Duodenal mucosa (tissue), 2 donors: ENCODE measurements around the gene TFAP2D.

Experiments
- H3K27ac ChIP-seq: one replicate; pipeline ENCODE4 v1.7.0; 2013; ENCODE audit warnings: low read depth, low read length
- H3K27me3 ChIP-seq, 2 donors: one replicate each; pipeline ENCODE4 v1.7.0; 2013; ENCODE audit warnings: low read length in 2 of 2, control low read depth in 1 of 2; ENCODE audit not compliant: insufficient read depth in 2 of 2, control insufficient read depth in 1 of 2
- H3K36me3 ChIP-seq, 2 donors: one replicate each; pipeline ENCODE4 v1.7.0; 2013; ENCODE audit warnings: low read length in 2 of 2, control low read depth in 1 of 2; ENCODE audit not compliant: insufficient read depth in 2 of 2, control insufficient read depth in 1 of 2
- H3K4me1 ChIP-seq, 2 donors: one replicate each; pipeline ENCODE4 v1.7.0; 2013; ENCODE audit warnings: low read length in 2 of 2, control low read depth in 1 of 2; ENCODE audit not compliant: insufficient read depth in 2 of 2, control insufficient read depth in 1 of 2
- H3K4me3 ChIP-seq, 2 donors: one replicate each; pipeline ENCODE4 v1.7.0; 2013; ENCODE audit warnings: low read length in 2 of 2, low read depth in 1 of 2
- H3K9ac ChIP-seq, 2 donors: one replicate each; pipeline ENCODE4 v1.7.0; 2013; ENCODE audit warnings: low read length in 2 of 2, low read depth in 1 of 2
- H3K9me3 ChIP-seq, 2 donors: one replicate each; pipeline ENCODE4 v1.7.0; 2013; ENCODE audit warnings: low read length in 2 of 2, control low read depth in 1 of 2; ENCODE audit not compliant: control insufficient read depth in 1 of 2

TFAP2D gene

DNA sequence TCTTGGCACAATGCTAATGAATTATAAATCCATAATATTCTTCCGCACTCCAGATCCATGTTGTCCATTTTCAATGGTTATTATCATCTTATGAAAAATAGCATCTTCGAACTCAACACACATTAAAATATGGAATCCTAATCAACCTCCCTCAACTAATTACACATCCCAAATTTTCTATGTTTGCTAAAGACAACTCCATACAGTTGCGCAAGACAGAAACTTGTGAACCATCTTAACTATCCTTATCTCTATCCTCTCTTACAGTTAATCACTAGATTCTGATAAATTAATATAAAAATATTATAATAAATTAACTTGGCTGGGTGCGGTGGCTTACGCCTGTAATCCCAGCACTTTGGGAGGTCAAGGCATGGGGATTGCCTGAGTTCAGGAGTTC lies 67.1 kb downstream of the TFAP2D start:
- Histone ChIP-seq H3K9ac (no peak overlapping the region), H3K36me3 (no peaks in the 10 kb centered on the region), H3K27ac (no peak overlapping the region), H3K9me3 (no peaks in the 10 kb centered on the region), H3K27me3 (no peaks in the 10 kb centered on the region), H3K4me3 (no peak overlapping the region), H3K4me1 (no peaks in the 10 kb centered on the region)

DNA sequence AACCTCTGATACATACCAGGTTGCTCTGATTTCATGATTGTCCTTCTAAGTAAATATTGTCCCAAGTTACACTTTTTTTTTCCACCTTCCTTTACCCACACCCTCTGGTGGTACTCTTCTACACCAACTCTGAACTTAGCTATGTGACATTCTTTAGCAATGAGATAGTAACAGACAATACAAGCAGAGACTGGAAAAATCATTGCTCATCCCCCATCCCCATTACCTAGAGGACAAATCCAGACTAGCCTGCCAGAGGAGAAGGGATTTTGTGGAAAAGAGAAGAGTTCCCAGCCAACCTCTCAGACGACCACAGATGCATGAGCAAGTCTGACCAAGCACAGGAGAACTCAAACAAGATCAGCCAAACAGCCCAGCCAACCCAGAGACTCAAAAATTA lies 72.6 kb downstream of the TFAP2D start:
- H3K9me3 ChIP-seq, result no peaks in the 10 kb centered on the region
- no peak overlapping the region for H3K4me3 ChIP-seq
- no peaks in the 10 kb centered on the region for H3K36me3 ChIP-seq
- no peak overlapping the region for H3K9ac ChIP-seq
- H3K27ac ChIP-seq, result no peak overlapping the region
- H3K4me1 ChIP-seq, result no peaks in the 10 kb centered on the region
- no peaks in the 10 kb centered on the region for H3K27me3 ChIP-seq

DNA sequence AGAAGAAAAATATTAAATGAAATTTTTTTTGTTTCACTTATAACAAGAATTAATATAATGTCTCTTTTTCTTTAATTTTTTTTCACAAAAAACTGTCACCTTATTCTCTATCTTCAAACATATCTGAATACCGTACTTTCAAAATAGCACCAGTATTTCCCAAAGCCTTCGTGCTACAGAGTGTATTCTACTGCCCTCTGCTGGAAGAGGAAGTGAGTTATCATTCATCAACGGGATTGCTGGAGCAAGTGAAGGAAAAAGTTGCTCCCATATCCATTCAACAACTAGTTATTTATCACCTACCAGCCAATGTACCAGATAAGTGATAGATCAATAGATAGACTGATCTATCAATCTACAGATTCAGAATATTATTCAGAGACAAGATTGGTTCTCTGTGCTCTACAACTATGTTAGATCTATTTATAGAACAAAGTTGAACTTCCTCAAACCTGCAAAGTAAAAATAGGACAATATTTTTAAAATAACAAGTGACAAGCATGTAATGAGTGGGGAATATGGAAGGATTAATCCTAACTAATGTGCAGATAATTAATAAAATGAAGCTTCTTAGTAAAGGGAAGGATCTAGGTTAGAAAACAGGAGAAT lies 78.7 kb downstream of the TFAP2D start:
- H3K27me3 ChIP-seq, result no peaks in the 10 kb centered on the region
- H3K9ac ChIP-seq, result no peak overlapping the region
- H3K4me1 ChIP-seq, result no peaks in the 10 kb centered on the region
- H3K27ac ChIP-seq, result no peak overlapping the region
- H3K36me3 ChIP-seq, result no peaks in the 10 kb centered on the region
- no peak overlapping the region for H3K4me3 ChIP-seq
- H3K9me3 ChIP-seq, result no peaks in the 10 kb centered on the region

DNA sequence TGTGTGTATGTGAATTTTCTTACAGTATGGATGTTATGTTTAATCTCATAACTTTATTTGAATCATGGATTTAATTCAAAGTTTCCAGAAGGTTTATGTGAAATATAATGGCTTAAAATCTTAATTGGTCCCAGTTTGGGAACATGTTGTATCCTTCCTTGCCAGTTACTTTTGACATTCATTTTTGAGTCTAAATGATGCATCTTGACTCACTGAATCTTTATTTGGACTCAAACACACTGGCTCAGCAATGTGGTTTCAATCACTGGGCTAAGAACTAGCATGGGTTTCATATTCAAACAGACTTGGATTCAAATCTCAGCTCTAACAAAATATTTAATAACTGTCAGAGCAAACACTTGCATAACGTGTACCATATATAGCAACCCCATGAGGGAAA lies 79.4 kb downstream of the TFAP2D start:
- H3K4me1 ChIP-seq, result no peaks in the 10 kb centered on the region
- H3K36me3 ChIP-seq, result no peaks in the 10 kb centered on the region
- H3K9ac ChIP-seq, result no peak overlapping the region
- H3K4me3 ChIP-seq, result no peak overlapping the region
- no peaks in the 10 kb centered on the region for H3K27me3 ChIP-seq
- H3K9me3 ChIP-seq, result no peaks in the 10 kb centered on the region
- H3K27ac ChIP-seq, result no peak overlapping the region

DNA sequence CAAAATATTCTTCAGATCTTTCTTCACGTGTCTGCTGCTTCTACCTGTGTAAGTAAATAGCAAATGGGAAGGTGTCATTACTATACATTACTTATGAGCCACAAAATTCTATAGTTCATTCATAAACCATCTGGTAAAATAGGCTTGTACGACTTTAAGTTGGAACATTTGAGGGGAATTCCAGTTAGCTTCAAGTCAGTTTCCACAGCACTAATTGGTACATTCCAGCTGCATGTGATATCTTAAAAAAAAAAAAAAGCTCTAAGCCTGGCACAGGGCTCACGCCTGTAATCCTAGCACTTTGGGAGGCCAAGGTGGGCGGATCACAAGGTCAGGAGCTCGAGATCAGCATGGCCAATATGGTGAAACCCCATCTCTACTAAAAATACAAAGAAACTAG lies 82.2 kb downstream of the TFAP2D start:
- Histone ChIP-seq H3K9ac (no peak overlapping the region), H3K9me3 (no peaks in the 10 kb centered on the region), H3K4me3 (no peak overlapping the region), H3K27ac (no peak overlapping the region), H3K36me3 (no peaks in the 10 kb centered on the region), H3K4me1 (no peaks in the 10 kb centered on the region), H3K27me3 (no peaks in the 10 kb centered on the region)

DNA sequence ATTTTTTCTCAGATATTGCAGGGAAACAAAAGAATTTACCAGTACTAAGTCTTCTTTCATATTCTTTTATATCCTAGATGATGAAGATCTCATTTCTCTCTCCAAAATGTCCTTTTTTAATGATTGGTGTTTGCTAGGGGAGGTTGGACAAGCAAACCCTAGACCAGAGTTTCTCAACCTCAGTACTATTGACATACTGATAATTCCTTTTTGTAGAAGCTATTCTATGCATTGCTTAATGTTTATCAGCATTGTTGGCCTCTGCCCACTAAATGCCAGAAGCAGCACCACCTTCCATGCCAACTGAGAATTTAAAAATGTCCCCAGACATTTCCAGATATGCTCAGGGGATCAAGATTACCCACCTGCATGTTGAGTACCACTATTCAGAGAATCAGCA lies 91.0 kb downstream of the TFAP2D start:
- Histone ChIP-seq H3K9me3 (no peaks in the 10 kb centered on the region), H3K36me3 (no peaks in the 10 kb centered on the region), H3K27me3 (no peaks in the 10 kb centered on the region), H3K27ac (no peak overlapping the region), H3K9ac (no peak overlapping the region), H3K4me1 (no peaks in the 10 kb centered on the region), H3K4me3 (no peak overlapping the region)

DNA sequence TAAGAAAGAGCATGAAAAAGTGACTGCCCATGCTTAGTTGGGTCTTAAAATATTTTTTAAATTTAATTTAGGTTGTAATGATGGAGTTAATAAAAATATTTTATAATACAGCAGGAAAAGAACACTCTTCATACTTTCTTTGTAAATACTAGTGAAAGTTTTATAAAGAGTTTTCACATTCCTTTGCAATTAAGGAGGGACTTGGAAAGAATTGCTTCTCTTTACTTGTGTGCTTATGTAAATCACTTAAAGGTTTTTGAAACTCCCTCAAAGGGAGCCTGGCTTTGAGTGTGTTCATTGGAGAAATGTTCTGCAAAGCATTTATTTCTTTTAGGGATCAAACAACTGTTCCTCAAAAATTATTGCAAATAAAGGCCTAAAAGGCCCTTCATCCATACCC lies 93.7 kb downstream of the TFAP2D start:
- Histone ChIP-seq H3K4me3 (no peak overlapping the region), H3K36me3 (no peaks in the 10 kb centered on the region), H3K27ac (no peak overlapping the region), H3K9ac (no peak overlapping the region), H3K9me3 (no peaks in the 10 kb centered on the region), H3K4me1 (no peaks in the 10 kb centered on the region), H3K27me3 (no peaks in the 10 kb centered on the region)

DNA sequence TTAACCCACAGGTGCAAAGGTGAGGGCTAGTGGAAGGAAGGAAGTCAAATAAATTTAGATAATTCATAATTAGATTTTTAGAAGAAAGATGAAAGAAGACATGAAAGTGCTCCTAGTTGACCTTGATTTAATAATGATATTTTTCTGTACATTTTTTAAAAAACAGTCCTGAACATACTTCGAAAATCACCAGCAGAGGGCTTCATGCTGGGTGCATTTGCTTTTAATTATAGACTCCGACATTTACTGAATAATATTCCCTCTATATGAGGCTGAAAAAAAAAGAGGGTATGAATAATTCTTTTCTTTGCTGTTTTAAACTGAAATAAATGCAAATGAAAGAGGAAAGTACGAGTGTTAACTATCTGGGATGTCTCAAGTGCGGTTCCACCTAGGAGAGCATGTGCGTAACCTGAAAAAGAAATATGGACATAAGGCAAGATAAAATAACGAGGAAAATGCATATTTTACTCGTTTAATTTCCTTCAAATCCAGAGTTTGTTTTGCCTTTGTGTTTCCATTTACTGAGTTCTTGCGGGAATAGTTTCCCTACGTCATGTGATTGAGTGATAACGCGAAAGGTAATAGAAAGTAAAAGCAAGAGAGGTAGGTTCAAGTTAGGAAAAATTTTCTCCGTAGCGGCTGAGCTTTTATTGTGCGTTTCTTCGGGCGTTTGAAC lies 102.2 kb downstream of the TFAP2D start:
- Histone ChIP-seq H3K27me3 (peaks cover 21 to 36% of the 10 kb centered on the region in 2 donors), H3K9ac (peak overlapping the region in 1 of 2 donors; percentile 23), H3K4me1 (peaks cover 0 to 2% of the 10 kb centered on the region in 2 donors), H3K9me3 (no peaks in the 10 kb centered on the region), H3K36me3 (no peaks in the 10 kb centered on the region), H3K4me3 (peak overlapping the region; percentile 76 to 81), H3K27ac (no peak overlapping the region)

DNA sequence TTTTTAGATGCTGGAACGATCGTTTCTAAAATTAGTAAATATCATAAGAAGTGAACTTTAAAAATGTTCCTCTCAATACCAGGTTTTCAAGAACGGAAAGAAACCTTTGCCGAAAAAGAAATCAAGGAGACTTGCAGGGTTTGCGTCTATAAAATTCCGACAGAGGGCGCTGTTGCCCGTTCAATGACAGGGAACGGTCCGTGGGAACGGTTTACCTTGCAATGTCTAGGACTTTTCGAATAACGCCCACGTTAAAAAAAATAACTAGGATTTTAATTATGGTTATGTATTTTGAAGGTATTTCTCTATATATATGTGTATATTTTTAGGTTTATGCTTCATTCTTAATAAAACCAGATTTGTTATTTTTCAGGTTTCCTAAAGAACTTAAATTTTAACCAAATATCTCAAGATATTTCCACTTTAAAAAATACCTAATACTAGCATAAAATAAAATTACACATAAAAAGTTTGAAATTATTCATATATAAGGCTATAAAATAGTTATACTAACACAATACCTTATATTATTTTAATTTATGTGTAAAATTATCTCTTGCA lies 102.9 kb downstream of the TFAP2D start:
- Histone ChIP-seq H3K4me3 (peak overlapping the region; percentile 76 to 81), H3K4me1 (peaks cover 0 to 2% of the 10 kb centered on the region in 2 donors), H3K27ac (no peak overlapping the region), H3K9me3 (no peaks in the 10 kb centered on the region), H3K27me3 (peaks cover 27 to 42% of the 10 kb centered on the region in 2 donors), H3K9ac (peak overlapping the region in 1 of 2 donors; percentile 23), H3K36me3 (no peaks in the 10 kb centered on the region)

DNA sequence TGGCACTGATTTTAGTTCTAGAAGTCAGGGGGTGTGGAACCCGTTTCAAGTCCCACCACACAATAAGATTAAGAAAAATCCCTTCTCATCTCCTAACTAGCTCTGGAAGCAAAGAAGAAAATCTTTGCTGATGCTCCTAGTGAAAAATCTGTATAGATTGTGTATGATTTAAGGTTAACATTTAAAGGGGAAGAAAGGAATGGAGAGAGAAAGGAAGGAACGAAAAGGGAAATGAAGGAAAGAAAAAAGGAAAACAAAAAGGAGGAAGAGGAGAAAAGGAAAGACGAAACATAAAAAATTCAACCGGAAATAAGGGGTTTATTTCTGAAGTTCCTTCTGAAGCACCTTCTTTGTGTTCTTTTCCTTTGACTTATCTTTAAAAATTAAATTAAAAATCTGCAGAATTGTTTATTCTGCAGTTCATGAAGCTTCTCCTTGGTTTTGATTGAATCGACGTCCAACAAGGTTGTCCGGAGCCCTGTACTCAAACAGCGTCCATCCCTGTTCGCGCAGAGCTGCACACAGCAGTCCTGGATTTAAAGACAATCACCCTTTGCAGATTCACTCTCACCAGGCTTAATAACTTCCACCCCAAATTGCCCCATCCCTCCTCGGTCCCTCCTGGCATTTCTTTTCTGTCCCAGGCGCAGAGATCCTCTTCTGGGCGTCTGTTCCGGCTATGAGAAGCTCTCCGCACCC lies 103.8 kb downstream of the TFAP2D start:
- Histone ChIP-seq H3K36me3 (no peaks in the 10 kb centered on the region), H3K27ac (no peak overlapping the region), H3K9me3 (no peaks in the 10 kb centered on the region), H3K4me3 (no peak overlapping the region), H3K4me1 (peaks cover 0 to 2% of the 10 kb centered on the region in 2 donors), H3K27me3 (peaks cover 34 to 50% of the 10 kb centered on the region in 2 donors), H3K9ac (no peak overlapping the region)
